Stomach (tissue), 4 donors: ENCODE measurements around the gene C4BPA.
A peak's percentile ranks its signal among the peaks of the same experiment; 100 is the strongest.

Experiments
- CTCF ChIP-seq, 7 experiments: fragments of 450-650 bp in 4 of 7; fragments of 200-600 bp in 3 of 7; sonication (generic) in 3 of 7; IDR thresholded peaks; one replicate each; pipeline ENCODE4 v1.5.1; 2016 to 2019; ENCODE audit warnings: antibody characterized with exemption in 7 of 7, control low read depth in 2 of 7, mild to moderate bottlenecking in 1 of 7
- POLR2AphosphoS5 ChIP-seq, 3 donors: sonication (generic); formaldehyde crosslinking; IDR thresholded peaks; one replicate each; pipeline ENCODE4 v1.6.1; 2016; ENCODE audit warnings: antibody characterized with exemption in 3 of 3

DNA sequence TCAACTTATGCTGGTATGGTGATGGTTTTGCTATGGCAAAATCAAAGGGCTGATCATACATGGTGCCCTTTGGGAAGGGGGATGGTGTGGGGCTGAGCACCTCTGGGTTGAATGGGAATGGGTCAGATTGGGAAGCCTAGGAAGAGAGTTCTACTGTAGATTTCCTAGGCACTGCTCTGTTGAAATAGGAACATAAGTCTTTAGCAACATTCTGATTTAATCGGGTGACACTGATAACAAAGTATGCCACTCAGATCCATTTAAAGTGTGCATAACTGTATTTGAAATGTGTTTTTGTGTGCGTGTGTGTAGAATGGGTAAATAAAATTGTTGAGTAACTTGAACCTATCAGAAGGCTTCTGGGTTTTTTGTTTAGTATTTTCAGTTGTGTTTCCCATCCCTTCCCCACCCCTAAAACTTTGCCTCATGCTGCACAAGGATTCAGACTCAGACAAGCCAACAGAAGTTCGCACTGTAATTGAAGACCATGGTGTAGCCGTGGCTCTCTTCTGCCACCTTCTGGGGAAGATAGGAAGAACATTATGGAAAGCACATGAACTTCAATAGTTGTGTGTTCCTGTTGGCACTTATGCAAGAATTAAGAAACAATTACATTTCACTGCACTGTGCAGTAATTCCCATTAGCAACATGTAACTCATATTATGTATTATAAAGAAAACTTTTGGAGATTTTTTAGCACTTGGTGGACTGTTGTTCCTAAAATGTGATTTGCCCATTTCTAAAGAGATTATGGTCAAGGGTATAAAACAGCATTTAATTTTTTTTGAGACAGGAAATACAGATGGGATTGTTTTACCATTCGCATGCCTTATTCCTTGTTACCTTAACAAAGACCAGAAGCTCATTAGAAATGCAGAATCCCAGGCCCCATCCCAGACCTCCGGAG is 26.3 kb upstream of the C4BPA start:
- TF ChIP-seq CTCF (IDR thresholded peaks at IDR 0.05) (peak in 5 of 7 experiments; percentile 76 to 90 (median 82)), POLR2AphosphoS5 (IDR thresholded peaks at IDR 0.05) (peak in 2 of 3 donors; percentile 27 to 84)
